Measurements from ENCODE around the gene PGC. TPM values are rescaled to one million over a fixed set of nuclear protein-coding genes. Genes with fewer than 3 reads are reported as not detected.

PGC gene
- total RNA-seq, 4 donors from 2014 or later = 0.42 TPM; not detected in 3

DNA sequence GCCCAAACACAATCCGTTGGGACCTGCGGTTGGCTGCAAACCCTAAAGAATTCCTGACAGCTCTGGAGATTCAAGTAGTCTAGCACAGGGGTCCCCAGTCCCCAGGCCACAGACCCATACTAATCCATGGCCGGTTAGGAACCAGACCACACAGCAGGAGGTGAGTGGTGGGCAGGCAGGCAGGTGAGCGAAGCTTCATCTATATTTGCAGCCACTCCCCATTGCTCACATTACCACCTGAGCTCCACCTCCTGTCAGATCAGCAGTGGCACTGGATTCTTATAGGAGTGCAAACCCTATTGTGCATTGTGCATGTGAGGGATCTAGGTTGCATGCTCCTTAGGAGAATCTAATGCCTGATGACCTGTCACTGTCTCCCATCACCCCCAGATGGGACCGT lies 28.4 kb downstream of the PGC start:
- TF ChIP-seq, protein P1, sequence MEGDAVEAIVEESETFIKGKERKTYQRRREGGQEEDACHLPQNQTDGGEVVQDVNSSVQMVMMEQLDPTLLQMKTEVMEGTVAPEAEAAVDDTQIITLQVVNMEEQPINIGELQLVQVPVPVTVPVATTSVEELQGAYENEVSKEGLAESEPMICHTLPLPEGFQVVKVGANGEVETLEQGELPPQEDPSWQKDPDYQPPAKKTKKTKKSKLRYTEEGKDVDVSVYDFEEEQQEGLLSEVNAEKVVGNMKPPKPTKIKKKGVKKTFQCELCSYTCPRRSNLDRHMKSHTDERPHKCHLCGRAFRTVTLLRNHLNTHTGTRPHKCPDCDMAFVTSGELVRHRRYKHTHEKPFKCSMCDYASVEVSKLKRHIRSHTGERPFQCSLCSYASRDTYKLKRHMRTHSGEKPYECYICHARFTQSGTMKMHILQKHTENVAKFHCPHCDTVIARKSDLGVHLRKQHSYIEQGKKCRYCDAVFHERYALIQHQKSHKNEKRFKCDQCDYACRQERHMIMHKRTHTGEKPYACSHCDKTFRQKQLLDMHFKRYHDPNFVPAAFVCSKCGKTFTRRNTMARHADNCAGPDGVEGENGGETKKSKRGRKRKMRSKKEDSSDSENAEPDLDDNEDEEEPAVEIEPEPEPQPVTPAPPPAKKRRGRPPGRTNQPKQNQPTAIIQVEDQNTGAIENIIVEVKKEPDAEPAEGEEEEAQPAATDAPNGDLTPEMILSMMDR (IDR thresholded peaks at IDR 0.05) = no peak
- TF ChIP-seq POLR2A (IDR thresholded peaks at IDR 0.05) = no peak
- 39 to 57% methylated on average over 5 of the region's 5 CpGs for WGBS, 2 donors
- H3K4me3 ChIP-seq (ENCODE audit: low read depth, poor library complexity, severe bottlenecking) = no peak overlapping the region
- intact Hi-C loops (cut with DNase I; ENCODE audit: low total_unique reads) = loop anchor here (2.0 kb wide), 1 partner anchor 46 kb away; no protein-coding TSS in a partner anchor
- DNase-seq (ENCODE audit: low spot score in 2 of 2) = no peak

DNA sequence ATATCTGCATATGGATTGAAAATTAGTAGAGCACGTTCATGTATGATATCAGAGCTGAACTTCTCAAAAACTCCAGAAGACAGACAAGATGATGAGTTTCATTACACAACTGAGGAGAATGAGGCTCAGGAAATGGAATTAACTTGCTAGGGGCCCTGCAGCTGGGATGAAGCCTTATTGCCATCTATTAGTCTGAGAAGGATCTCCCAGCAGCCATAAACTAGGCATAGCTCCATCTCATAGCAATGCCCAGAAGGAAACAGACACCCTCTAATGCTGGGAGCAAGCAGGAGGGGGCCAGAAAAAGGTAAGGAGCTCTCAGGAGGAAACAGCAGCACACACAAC lies 29.8 kb downstream of the PGC start:
- DNase-seq (ENCODE audit: low spot score in 2 of 2) = no peak
- intact Hi-C loops (cut with DNase I; ENCODE audit: low total_unique reads) = no loop called here
- TF ChIP-seq, protein P1 (IDR thresholded peaks at IDR 0.05) = no peak
- no peak for TF ChIP-seq POLR2A (IDR thresholded peaks at IDR 0.05)
- no peak overlapping the region for H3K4me3 ChIP-seq (ENCODE audit: low read depth, poor library complexity, severe bottlenecking)
- 88 to 92% methylated on average over 1 of the region's 1 CpG for WGBS, 2 donors

DNA sequence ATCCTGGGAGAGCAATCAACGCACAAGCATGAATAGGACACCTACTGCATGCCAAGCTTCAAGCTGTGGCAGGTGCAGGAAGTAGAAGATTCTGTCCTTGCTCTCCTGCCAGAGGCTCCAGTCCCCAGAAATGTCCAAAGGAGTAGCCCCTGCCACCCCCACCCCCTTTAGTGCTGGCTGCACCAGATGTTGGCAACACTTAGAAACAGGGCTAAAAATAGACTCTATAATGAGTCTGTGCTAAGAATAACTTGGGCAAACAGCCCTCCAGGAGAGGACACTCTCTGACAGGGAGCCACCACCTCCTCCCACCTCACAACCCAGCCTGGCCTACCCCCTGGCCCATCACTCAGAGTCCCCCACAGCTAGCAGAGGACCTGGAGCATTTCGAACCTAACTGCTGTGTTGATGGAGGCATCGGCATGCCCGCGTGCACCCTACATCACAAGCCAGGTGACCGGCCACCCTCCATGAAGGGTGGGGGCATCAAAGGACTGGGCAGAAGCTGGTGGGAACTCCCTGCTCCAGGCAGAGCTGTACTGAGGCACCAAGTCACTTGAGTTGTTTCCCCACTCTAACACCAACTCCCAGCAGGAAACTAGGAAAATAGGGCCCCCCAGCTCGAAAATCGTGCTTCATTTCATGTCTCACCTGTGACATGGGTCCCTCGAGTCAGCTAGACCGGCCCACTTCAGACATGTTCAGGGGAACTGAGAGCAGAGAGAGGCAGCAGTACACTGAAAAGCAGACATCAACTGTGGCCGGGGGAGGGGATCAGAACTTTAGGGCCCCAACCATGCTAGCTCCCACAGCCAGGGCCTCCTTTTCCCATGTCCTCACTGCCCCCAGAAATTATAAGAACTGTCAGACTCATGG lies 30.4 kb downstream of the PGC start:
- no peak for TF ChIP-seq POLR2A (IDR thresholded peaks at IDR 0.05)
- TF ChIP-seq, protein P1 (IDR thresholded peaks at IDR 0.05) = no peak
- 77 to 84% methylated on average over 7 to 11 of the region's 11 CpGs for WGBS, 2 donors
- intact Hi-C loops (cut with DNase I; ENCODE audit: low total_unique reads) = no loop called here
- no peak for DNase-seq (ENCODE audit: low spot score in 2 of 2)
- H3K4me3 ChIP-seq (ENCODE audit: low read depth, poor library complexity, severe bottlenecking) = no peak overlapping the region

DNA sequence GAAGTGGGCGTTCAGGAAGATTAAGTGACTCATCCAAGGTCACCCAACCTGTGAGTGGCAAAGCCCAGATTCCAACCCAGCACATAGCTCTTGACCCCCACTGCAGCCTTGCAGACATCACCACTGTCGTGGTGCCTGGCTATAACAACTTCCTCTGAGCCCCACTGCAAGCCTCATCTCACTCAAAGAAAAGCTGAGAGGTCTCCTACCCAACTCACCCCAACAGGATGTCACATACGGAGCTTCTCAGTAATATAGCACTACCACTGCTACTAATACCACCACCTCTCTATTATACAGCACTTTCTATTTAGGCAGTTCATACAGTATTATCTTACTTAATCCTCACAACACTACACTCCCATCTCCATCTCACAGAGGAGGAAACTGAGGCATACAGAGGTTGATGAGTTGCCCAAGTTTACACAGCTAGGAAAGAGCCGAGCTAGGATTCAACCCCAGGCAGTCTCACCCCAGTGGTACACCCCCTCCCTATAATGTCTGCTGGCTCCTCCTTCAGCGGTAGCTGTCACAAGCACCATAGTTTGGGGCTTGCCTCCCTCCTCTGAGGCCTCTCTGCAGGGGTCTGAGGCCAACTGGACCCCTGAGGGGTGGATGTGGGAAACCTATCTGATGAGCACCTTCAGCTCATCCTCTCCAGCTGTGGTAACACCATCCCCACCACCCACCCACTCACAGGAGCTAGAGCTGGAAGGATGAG lies 31.2 kb downstream of the PGC start:
- no peak for DNase-seq (ENCODE audit: low spot score in 2 of 2)
- TF ChIP-seq, protein P1 (IDR thresholded peaks at IDR 0.05) = no peak
- no peak for TF ChIP-seq POLR2A (IDR thresholded peaks at IDR 0.05)
- WGBS, 2 donors = 82 to 87% methylated on average over 5 of the region's 5 CpGs
- intact Hi-C loops (cut with DNase I; ENCODE audit: low total_unique reads) = no loop called here
- H3K4me3 ChIP-seq (ENCODE audit: low read depth, poor library complexity, severe bottlenecking) = no peak overlapping the region

DNA sequence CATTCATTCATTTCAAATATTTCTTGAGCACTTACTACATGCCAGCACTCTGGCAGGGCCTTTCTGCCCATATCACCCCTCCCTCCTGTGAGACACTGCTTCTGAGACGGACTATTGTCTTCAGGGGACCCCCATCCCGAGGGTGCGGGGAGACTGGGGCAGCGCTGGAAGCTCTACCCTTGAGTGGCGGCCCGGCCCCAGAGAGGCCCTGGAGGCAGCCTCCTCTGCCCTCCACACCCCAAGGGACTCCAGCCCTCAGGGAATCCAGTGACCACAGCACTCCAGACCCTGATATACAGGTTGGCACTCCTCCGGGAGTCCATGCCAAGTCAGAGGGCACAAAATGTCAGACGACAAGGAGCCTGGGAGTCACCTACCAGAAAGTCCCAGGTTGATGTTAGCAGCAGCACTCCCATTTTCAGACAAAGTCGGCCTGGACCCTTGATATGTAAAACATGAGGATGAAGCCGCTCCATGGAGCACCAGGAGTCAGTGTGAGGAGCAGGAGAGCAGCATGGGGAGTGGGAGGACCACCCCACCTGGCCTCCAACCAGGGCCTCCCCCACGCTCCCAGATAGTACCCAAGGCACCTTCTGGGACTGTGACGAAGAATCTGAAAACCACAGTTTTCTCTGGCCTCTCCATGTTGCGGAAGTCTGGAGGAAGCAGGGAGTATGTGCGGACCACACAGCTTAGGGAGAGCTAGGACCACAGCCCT lies 32.5 kb downstream of the PGC start:
- no peak for DNase-seq (ENCODE audit: low spot score in 2 of 2)
- WGBS, 2 donors = 83 to 85% methylated on average over 12 to 14 of the region's 14 CpGs
- TF ChIP-seq, protein P1 (IDR thresholded peaks at IDR 0.05) = no peak
- no peak for TF ChIP-seq POLR2A (IDR thresholded peaks at IDR 0.05)
- no peak overlapping the region for H3K4me3 ChIP-seq (ENCODE audit: low read depth, poor library complexity, severe bottlenecking)
- intact Hi-C loops (cut with DNase I; ENCODE audit: low total_unique reads) = no loop called here
